Fibroblast of skin of left biceps (primary cell): Measurements from ENCODE around the gene RPS6KA2.

Experiments used
- DNase-seq, 2 experiments: peaks; one replicate each; pipeline ENCODE4 v3.0.0-alpha.2; 2013; ENCODE audit warnings: low read depth in 2 of 2

The RPS6KA2 gene

GRCh38 chr6:166573511-166574216 is 53.4 kb downstream of the RPS6KA2 start:
- DNase-seq: no peak

- DNase-seq: no peak
Measured at GRCh38 chr6:166572370-166573261, 54.4 kb downstream of the RPS6KA2 start.

GRCh38 chr6:166570929-166571713 is 55.9 kb downstream of the RPS6KA2 start:
- DNase-seq: no peak

DNA sequence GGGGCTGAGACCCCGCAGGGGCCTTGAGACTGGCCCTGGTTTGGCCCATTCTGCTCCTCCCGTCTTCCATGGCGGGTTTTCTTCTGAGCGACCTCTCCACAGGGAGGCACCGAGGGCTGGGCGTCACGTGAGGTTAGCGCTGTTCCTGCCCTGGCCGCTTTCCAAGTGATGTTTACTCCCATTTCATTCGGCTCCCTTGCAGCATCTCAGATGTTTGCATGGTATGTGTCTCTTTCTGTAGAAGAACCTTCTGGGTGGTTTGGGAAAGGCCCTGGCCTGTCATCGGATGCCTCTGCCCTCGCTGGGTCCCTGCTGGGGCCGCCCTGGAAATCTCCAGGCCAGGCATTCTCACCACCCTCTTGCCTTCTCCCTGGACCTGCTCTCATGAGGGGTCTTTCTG is 57.8 kb downstream of the RPS6KA2 start:
- no peak for DNase-seq

DNA sequence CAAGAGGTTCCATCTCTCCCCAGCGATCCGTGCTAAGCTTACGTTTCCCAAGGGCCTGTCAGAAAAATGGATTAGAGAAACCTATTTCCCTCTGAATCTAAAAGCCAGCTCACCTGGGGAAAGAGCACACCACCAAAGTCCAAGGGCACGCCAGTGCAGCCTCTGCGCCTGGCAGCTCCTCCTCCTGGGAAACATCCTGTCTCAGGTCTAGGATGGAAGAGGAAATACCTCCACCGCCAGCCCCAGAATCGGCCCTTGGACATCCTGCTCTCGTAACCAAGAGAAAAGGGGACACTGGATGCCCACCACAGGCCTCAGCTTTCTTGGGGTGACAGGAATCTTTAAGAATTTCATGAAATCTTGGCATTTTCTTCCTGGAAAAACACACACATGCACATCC is 59.2 kb downstream of the RPS6KA2 start:
- DNase-seq: no peak

GRCh38 chr6:166567107-166567506 is 59.9 kb downstream of the RPS6KA2 start:
- peak; percentile 76 to 79 for DNase-seq

DNA sequence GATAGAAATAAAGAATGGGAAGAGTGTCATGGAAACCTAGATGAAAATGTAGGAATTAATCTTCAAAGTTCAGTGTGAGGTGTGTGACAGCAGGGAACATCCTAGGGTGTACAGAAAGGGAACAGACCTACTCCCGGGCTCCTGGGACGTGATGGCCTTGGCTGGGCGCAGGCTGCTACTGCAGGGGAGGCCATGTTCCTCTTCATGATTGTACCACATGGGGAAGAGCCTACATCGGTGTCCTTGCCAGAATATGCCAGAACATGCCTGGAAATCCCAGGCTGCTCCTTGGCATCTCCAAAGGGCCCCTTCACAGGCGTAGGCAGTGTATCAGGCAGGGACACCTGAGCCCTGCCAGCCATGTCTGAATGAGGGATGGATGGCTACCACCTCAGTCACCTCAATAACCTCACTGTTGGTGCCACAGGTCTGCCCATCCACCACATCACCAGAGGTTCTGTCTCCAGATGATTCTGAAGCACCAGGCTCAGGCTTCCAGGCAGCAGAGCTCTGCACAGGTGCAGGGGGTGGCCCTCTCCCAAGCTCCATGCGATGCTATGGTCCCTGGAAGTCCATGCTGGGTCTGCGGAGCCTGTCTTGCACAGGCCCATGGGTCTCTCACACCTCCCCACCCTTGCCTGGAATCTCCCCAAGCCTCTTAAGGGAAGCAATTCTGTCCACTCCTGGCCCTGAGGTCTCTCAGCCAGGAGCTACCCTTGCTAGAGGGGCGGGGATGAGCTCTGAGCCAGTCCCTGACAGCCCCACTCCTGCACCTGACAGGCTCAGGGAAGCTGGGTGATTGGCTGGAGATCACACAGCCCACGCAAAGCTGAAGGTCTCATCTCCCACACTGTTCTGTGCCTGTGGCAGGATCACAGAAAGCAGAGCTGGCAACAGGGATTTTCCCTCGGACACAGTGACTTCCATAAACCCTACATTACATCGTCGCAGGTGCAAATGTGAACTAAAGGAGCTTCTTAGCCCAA is 60.7 kb downstream of the RPS6KA2 start:
- DNase-seq: no peak

DNA sequence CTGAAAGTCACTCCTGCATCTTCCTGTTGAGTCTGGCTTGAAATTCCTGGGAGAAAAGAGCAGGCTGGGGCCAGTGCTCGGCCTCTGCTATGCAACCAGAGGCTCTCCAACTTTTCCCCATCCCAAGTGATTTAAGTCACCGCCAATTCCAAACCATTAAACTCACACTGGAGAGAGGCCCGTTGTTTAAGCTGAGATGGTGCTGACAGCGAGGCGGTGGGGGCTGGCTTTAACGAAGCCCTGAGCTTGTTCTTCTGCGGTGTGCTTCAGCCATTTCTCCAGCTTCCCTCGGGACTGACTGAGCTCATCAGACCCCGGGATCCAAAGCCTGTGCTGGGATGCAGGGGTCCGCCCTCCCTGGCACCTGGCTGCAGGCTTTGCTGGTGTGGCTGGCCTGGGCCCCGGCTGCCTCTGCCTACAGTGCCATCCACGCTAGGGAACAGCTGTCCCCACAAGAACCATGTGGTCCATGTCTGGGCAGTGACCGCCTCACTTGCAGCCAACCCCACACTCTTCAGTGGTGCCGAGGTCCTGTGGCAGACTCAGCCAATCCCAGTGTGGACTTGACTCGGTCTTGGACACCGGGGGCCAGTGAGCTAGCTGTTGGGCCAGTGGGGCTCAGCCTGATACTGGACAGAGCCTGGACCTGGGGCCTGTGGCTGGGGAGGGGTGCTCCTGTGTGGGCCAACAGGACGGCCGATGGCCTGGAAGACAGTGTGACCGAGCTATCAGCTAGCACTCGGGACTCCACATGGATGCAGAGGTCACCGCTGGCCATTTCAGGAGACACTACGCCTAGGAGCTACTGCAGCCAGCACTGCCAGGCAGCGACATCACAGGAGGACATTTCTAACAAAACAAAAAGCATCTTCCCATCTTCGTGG is 61.7 kb downstream of the RPS6KA2 start:
- no peak for DNase-seq

- DNase-seq: no peak
Measured at GRCh38 chr6:166563805-166564204, 63.2 kb downstream of the RPS6KA2 start.

GRCh38 chr6:166563200-166563599 is 63.9 kb downstream of the RPS6KA2 start:
- no peak for DNase-seq

GRCh38 chr6:166562726-166563125 is 64.3 kb downstream of the RPS6KA2 start:
- no peak for DNase-seq

DNA sequence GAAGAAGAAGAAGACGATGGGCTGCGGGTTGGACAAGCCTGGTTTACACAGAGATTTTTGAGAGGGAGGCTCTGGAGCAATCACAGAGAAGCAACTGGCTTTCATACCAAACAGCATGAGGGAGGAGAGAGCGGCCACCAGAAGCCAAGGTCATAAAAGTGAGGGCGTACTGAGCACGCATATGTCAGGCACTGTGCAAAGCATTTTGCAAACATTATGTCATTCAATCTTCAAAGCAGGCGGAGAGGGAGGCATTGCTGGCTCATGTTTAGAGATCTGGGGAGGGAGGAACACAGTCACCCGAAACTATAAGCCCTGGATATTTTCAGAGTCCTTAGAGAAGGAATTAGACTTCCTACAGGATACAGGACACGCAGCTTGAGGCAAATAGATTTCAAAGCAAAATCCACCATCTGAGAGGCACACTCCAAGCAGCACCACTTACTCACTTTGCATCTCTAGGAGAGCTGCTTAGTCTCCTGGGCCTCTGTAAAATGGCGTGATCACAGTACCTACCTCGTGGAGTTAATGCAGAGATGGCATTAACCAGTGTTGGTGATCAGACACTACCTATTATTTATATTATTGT is 65.2 kb downstream of the RPS6KA2 start:
- DNase-seq: no peak

- no peak for DNase-seq
Measured at GRCh38 chr6:166560222-166560621, 66.8 kb downstream of the RPS6KA2 start.

DNA sequence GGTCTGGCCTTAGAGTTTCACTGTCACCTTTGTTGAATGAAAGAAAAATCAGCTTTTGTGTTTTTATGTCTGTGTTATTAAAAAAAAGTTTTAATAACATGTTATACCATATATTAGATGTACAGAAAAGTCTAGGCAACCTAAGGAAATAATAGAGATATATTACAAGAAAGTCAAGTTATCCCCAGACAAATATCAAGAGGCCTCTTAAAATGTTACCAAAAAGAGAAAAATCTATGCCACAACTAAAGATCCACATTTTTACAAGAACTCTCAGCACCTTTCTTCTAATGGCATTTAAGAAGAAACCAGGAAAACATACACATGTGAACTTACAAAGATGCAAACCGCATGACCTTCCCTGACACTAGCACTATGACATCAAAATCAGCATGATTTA is 67.4 kb downstream of the RPS6KA2 start:
- no peak for DNase-seq

- DNase-seq: no peak
Measured at GRCh38 chr6:166559211-166559610, 67.8 kb downstream of the RPS6KA2 start.

DNA sequence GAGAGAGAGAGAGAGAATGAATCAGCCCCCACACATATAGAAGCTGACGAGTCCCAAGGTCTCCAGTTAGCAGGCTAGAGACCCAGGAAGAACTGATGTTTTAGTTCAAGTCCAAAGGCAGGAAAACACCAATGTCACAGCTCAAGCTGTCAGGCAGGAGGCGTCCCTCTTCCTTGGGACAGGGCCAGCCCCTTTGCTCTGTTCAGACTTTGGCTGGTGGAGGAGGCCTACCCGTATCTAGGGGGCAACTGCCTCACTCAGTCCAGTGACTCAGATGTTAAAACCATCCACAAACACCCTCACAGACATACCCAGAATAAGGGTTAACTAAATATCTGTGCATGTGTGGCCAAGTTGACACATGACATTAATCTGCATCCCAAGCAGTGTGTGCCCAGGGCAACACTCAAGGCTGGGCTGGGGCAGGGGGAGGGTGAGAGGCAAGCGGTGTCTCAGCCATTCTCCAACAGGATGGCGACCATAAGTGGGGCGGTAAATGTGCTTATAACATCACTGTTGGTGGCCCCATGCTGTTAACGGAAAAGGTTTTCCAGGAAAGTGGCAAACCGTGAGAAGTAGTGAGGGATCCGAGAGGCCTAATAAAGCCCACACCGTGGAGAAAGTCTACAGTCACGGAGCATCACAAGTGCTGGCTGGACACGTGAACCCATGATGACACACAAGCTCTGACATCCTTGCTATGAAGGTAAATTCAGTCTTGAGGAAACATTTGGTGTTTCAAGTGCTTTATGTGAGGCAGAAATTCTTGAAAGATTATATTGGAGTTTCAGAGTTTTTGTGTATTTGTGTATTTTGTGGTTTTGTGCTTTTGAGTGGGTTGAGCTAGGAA is 68.7 kb downstream of the RPS6KA2 start:
- no peak for DNase-seq

GRCh38 chr6:166556863-166557322 is 70.2 kb downstream of the RPS6KA2 start:
- no peak for DNase-seq

GRCh38 chr6:166556336-166556735 is 70.7 kb downstream of the RPS6KA2 start:
- no peak for DNase-seq

DNA sequence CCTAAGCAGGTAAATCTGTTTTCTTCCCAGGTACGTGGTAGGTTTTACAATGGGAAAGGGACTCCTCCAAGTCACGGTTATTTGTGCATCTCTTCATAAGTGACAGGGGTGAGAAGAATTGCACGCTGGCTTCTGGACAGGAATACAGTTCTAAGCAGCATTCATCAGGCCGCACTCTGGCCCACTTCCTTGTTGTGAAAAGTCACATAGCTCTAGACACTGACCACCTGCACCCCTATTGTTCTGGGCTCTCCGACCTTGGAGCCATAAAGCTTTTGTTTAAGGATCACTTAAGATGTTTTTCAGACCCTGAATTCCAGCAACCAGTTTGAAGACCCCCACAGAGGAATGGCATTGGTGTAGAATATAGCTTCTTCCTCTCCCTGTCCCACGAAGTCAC is 72.0 kb downstream of the RPS6KA2 start:
- DNase-seq: no peak
